Left forelimb (tissue), 1 donor: ENCODE results near the gene NKIRAS1.
"Not testable (repeated sequence)": the region's sequence is repeated elsewhere in the genome, so short reads cannot be mapped to it uniquely, and the experiment has no call there.

ENCODE experiments used
- DNase-seq: peaks from one replicate; pipeline ENCODE4 v3.0.0-alpha.2; 2018; ENCODE audit warnings: low spot score

The NKIRAS1 gene

DNA sequence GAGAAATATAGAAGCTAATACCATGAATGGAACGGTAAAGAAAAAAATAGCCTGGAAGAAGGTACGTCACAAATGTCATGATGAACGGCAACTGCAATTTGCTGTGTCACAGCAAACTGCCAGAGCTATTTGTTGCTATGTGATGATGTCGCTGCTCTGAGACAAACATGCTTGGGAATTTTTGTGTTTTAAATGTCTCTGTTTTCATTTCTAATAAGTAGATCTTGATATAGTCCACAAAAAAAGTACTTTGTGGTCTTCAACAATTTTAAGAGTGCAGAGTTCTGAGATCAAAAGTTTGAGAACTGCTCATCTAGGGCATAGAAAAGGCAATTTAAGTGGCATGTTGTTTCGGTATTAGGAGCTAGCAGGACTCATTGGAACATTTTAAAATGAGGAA lies 24.0 kb upstream of the NKIRAS1 start:
- DNase-seq: no peak

DNA sequence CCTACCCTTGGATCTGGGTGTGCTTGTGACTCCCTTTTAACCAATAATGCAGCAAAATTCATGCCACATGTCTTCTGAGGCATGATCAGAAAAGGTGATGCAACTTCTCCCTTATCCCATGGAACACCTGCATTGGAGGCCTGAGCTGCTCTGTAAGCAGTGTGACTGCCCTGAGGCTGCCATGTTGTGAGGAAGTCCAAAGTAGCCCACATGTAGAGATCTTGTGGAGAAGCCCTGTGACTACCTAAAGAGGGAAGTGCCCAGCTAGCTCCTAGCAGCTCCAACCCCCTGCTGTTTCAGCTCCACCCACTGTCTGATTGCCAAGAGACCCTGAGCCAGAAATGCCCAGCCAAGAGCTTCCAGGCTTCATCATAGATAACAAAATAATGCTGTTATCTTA lies 21.9 kb upstream of the NKIRAS1 start:
- no peak for DNase-seq

DNA sequence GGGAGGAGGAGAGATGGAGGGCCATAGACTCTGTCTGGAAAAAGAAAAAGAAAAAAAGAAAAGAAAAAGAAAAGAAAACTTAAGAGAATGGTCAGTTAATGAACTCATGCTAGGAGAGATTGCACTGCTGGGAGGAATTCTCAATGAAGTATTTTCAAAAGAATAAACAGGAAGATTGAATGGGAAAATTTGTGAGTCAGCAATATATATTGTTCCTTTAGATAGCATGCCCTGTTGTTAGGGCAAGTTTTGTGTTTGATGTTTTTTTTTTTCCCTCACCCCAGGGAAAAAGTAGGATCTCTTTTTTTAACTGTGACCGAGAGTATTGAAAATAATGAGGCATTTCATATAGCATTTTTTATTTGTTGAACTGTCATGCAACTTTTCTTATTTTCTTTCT lies 20.5 kb upstream of the NKIRAS1 start:
- no peak for DNase-seq

DNA sequence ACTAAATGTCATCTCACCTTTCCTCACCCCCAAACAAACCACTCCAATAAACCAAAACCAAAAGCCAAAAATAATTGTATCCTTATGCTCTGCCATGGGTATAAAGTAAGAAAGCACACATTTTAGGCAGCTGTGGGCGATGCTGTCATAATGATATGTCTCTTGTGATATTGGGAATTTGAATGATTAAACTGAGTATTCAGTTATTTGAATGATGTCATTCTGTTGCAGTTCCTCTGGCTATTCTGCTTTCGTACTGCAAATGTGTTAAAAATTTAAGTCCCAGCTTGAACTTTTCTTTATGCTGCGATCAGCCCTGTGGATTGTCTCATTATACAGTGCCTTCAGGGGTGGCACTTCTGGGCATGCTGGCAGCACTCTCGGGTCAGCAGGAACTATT lies 17.5 kb upstream of the NKIRAS1 start:
- no peak for DNase-seq

DNA sequence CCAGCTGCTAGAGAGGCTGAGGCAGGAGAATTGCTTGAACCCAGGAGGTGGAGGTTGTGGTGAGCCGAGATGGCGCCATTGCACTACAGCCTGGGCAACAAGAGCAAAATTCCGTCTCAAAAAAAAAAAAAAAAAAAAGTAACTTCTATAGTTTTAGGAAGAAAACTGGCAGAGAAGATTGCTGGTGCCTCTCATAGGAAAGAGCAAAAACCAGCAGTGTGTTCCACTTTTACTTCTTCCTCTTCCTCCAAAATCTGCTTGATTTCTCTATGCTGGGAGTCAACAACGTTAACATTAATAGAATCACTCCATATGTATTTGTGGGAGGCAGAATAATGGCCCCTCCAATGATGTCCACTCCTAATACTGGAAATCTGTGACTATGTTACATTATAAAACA lies 15.8 kb upstream of the NKIRAS1 start:
- no peak for DNase-seq

DNA sequence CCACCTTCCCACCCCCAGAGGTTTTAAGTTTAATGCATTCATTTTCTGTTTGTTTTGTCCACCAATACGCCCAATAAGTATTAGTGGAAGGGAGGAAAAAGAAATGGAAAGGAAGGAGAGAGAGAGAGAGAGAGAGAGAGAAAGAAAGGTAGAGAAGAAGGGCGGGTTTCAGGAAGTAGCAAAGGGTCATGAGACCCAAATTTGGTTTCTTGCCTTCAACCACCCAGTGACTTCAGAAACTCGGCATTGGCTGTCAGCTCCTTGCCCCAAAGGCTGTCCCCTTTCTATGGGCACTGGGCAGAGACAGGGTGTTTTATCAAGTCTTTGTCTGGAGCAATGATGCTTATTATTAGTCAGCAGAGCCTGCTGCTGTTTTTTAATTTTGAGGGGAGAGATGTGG lies 14.8 kb upstream of the NKIRAS1 start:
- no peak for DNase-seq

DNA sequence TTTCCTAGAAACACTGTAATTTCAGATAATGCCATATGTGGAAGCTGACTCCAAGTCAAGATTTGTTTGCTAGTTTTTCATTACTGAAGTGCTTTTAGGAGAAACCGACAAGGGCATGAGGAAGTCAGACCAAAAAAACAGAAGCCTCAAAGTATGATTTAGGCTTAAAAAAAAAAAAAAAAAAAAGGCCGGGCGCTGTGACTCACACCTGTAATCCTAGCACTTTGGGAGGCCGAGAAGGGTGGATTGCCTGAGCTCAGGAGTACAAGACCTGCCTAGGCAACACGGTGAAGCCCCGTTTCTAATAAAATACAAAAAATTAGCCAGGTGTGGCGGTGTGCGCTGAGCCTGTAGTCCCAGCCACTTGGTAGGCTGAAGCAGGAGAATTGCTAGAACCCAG lies 11.7 kb upstream of the NKIRAS1 start:
- no peak for DNase-seq

DNA sequence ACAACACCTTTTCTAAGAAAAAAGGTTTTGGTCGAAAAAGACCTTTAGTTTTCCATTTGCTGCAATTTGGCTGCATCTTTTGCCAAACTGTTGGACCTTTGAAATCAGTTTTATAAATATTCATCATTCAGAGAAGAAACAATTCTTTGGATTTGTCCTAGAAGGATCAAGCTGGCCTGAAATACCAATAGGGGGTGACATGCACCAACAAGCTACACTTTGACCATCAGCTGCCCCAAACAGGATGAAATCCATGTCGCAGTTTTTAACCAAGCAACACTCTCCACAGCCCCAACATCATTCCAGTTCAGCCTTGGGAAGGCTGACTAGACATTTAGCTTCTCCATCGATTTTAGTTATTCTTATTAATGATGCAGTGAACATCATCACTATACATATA lies 9.9 kb upstream of the NKIRAS1 start:
- no peak for DNase-seq

DNA sequence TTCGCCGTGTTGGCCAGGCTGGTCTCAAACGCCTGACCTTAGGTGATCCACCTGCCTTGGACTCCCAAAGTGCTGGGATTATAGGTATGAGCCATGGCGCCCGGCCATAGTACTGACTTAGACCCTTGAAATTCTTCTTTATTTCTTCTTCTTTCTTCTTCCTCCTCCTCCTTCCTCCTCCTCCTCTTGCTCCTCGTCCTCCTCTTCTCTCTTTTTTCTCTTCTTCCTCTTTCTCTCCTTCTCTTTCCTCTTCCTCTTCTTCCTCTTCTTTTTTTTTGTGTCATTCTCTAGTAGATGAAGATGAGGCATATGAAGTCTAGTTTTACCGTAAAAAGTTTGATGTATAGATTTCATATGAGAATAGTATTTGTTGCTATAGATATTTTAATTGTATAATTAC lies 9.5 kb upstream of the NKIRAS1 start:
- DNase-seq: no peak

DNA sequence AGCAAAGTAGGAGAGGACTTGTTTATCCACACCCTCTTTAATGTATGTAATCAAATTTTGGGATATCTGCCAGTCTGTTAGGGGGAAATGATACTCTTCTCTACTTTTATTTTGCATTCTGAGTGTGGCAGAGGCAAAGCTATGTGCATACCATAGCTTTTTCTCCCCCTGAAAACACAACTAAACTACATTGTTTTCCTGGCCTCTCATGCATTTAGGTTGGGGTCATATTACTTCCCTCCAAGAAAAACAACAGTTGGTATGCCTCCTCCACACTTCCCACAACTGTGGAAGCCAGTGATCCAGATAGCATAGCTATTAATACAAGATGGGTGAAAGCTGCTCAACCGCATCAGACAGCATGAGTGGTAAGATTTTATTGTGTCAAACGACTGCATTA lies 7.0 kb upstream of the NKIRAS1 start:
- DNase-seq: no peak

DNA sequence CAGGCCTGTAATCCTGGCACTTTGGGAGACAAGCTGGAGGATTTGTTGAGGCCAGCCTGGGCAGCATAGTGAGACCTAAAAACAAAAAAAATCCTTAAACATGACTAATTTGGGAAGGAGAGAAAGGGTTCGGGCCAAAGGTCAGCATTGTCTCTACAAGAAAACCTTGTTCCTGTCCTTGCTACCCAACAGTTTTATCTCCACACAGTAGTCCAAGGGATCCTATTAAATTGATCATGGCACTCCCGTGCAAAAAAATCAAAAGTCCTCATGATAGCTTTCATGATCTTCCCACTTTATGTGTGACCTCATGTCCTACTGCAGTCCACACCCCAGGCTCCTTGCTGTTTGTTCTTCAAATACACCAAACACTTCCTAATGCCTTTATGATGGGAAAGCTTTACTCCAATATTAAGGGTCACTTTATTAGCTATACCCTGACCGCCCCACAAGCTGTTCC lies 4.3 kb upstream of the NKIRAS1 start:
- no peak for DNase-seq

DNA sequence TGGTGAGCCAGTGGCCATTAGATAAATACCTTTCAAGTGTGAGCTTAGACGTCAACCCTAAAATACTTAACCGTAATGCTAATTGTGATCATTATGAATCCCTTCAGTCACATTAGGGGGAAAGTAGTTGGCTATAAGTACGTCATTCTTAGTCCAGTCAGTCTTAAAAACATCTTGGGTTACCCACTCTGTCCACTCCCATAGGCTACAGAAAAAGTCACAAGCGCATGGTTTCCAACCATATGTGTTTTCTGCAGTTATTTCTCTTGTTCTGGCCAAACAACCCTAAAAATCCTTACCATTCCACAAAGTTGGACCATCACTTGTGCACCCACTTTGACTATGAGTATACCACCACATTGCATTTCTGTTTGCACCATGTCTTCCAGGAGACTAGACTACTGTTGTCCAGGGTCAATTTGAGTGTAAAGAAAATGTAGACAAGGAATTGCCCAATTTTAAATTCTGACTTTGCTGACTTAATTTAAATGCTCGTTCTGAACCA lies 3.4 kb upstream of the NKIRAS1 start:
- DNase-seq: no peak

DNA sequence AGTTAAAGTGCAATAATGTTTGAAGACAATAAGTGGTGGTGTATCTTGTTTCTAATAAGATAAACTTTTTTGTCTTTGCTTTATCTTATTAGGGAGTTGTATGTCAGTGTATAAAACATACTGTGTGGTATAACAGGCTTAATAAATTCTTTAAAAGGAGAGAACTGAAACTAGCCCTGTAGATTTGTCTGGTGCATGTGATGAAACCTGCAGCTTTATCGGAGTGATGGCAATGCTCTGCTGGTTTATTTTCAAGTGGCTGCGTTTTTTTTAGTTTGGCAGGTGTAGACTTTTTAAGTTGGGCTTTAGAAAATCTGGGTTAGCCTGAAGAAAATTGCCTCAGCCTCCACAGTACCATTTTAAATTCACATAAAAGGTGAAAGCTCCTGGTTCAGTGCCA lies 2.8 kb upstream of the NKIRAS1 start:
- no peak for DNase-seq

DNA sequence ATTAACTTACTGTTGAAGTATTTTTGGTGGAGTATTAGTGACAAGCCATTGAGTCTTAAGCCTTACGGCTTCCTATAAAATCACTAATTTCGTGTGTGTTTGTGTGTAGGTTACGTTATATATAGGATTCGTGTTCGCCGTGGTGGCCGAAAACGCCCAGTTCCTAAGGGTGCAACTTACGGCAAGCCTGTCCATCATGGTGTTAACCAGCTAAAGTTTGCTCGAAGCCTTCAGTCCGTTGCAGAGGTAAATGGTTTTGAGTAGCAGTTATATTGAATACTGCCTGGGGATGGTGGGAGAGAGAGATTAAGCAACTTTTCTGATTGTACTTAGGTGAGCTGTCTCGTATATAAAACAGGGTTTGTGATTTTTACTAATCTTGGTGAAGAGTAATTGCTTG lies 1.5 kb upstream of the NKIRAS1 start:
- DNase-seq: not testable (repeated sequence)

DNA sequence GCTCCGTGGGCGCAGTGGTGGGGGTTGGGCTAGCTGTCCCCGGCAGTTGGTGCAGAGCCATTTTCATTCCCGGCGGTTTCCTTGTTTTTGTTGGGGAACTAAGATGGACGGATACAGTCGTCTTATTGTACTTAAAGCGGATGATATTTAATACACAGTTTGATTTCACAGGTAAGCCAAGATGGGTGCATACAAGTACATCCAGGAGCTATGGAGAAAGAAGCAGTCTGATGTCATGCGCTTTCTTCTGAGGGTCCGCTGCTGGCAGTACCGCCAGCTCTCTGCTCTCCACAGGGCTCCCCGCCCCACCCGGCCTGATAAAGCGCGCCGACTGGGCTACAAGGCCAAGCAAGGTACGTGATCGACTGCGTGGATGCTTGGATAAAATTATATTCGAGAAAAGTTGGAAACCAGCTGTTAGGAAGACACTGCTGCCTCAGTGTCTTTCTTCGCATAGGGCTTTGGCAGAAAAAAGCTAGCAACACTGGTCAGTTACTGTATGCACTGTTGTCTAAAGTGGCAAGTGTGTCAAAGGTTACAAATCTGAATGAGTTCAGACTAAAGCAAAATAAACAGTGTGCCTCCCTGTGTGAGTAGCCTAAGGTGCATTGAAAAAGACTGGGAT lies 1.0 kb upstream of the NKIRAS1 start:
- not testable (repeated sequence) for DNase-seq

DNA sequence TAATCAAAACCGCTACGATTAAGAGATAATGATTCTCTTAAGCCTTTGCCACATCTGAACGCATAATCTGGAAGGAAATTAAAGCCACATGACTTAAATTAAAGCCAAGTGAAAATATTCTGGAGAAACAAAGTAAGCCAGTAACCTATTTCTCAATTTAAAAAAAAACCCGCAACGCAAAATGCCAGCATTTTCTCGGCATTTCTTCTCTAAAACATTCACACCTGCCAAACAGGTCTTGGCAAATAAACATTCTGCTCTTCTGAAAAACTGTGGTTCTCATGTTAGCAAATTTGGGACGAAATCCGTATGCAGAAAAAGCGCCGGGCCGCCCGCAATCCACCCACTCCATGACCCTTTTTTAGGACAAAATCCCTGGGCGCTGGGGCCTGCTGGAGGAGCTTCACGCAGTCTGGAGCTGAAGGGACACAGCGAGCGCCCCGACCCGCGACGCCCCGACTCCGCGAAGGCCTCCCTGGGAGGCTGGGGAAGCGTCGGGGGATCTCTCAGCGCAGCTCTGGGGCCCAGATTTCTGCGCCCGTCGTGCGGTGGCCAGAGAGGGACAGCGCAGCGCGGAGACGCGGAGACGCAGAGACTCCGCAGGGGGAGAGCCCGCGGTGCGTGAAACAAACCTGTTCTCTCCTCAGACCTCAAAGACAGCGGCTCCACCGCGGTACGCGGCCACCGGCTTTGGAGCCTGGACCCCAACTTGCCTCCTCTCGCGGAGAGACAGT lies 471 bp downstream of the NKIRAS1 start:
- no peak for DNase-seq

DNA sequence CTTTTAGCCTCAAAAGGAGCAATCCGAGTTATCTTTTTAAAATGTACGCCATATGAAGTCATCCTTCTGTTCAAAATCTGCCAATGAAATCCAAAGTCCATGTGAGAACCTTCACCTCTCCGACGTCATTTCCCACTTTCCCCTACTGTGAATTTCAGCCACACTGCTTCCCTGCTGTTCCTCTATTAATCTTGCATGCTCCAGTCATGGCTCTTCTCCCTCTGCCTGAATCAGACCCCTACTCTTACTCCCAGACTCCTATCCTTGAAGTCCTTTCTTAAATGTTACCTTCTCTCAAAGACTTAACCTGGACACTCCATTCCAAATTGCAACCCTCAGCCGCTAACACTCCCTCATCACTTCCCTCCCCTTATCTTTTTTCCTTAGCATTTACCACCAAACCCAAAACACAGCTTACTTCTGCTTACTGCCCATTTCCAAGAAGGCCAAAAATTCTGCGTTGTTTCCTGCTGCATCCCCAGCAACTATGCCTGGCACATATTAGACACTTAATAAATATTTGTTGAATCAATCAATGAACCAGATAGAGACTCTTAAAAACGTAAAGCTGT lies 1.2 kb downstream of the NKIRAS1 start:
- no peak for DNase-seq

DNA sequence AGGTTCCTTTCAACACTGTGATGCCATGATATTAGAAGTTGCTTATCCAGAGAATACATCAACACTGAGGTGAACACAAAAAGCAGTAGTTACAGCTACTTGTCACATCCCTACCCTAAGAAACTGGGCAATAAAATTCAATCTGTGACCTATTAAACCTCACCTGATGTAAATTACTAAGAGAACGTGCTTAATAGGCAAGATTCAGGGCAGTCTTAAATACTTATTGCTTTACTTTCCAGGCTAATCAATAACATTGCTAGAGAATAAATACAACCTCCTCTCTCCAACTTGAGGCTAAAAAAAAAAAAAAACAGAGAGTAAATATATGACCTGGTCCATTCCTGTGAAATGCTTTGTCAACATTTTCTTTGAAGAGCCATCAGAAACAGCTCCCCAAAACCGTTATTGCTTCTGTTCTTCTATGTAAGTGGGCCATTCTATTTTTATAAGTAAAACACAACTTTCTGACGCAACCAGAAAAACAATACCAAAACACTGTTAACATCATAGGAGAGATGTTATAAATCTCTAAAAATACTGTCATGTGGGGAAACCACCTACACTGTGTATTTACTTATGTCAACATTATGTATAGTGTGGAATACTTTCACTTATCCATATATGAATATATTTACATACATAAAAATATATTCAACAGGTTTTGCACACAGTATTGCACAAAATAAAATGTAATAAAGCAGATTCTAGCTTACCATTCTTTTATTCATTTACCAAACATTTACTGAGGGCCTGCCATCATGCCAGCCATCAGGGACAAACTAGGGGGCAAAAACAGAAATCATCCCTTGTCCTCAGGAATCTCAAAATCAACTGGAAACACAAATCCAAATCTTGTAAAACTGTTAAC lies 2.7 kb downstream of the NKIRAS1 start:
- DNase-seq: no peak

DNA sequence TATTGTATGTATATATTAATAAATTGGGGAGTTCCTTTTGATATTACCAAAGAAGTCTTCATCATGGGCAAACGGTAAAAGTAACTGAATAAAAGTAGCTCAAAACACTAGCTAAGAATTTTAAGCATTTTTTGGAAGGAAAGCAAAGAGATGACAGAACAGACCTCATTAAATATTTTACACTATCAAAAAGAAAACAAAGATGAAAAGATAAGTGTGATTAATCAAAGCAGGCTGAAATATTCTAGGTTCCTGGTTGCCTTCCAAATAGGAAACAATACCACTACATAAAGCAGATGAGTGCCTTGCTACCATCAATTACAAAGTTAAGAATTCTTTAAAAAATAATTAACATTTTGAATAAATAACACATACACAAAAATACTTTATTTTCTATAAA lies 3.6 kb downstream of the NKIRAS1 start:
- no peak for DNase-seq

DNA sequence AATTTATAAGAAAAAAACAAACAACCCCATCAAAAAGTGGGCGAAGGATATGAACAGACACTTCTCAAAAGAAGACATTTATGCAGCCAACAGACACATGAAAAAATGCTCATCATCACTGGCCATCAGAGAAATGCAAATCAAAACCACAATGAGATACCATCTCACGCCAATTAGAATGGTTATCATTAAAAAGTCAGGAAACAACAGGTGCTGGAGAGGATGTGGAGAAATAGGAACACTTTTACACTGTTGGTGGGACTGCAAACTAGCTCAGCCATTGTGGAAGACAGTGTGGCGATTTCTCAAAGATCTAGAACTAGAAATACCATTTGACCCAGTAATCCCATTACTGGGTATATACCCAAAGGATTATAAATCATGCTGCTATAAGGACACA lies 4.5 kb downstream of the NKIRAS1 start:
- not testable (repeated sequence) for DNase-seq

DNA sequence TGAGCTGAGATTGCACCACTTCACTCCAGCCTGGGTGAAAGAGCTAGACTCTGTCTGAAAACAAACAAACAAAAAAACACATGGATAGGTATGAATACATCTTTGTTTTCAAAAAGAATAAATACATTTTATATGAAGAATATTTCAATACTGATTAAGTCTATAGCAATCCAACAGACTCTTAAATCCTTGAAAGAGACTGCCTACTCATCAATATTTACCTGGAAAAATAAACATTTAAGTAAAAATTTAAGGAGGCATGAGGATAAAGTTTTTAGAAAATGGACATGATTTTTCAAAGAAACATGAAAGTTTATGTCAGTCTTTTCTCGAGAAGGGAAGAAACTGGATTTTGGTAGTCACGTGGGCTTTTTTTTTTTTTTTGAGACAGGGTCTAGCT lies 5.4 kb downstream of the NKIRAS1 start:
- no peak for DNase-seq

DNA sequence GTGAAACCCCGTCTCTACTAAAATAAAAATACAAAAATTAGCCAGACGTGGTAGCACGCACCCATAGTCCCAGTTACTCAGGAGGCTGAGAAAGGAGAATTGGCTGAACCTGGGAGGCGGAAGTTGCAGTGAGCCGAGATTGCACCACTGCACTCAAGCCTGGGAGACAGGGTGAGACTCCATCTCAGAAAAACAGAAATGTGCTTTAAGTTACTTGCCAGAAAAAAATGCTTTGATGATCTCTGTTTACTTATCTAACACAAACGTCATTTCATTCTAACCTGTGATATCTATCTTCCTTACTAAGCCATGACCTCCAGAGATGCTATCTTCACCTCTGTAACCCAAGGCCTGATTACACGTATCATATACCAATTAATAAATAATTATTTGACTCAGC lies 7.4 kb downstream of the NKIRAS1 start:
- DNase-seq: no peak
